Measurements from ENCODE around the gene ANGPTL2.

GRCh38 chr9:127131871-127132270, 9.4 kb upstream of the ANGPTL2 start:
- TF ChIP-seq CTCF (IDR thresholded peaks at IDR 0.05; ENCODE audit: low read length): no peak
- no peak for TF ChIP-seq EZH2phosphoT487 (IDR thresholded peaks at IDR 0.05; ENCODE audit: low read length)
